H1 (cell line): Measurements from ENCODE around the gene PAX8. TPM values are rescaled to one million over a fixed set of nuclear protein-coding genes. Genes with fewer than 3 reads are reported as not detected.
"Not testable (repeated sequence)": the region's sequence is repeated elsewhere in the genome, so short reads cannot be mapped to it uniquely, and the experiment has no call there.

Experiments
- CTCF ChIA-PET: fragments of 300-600 bp; sonication (Branson Sonifier 250); formaldehyde crosslinking; loops from one replicate; lab custom pipeline; 2021; ENCODE audit not compliant: partially characterized antibody; lab: Charles Lee
- POLR2A ChIA-PET: fragments of 300-600 bp; sonication (Branson Sonifier 250); formaldehyde crosslinking; loops from one replicate; lab custom pipeline; 2021; ENCODE audit warnings: inconsistent platforms; ENCODE audit not compliant: partially characterized antibody; lab: Charles Lee
- DNase-seq, 2 experiments: peaks; one replicate each; pipeline versions ENCODE4 v3.0.0 to v3.0.0-alpha.2; 2010 to 2022; ENCODE audit warnings: low spot score in 2 of 2, low read depth in 1 of 2, mixed read lengths in 1 of 2
- FAIRE-seq: peaks from 2 replicates; lab custom pipeline; 2011; peaks lifted over from hg19 to GRCh38; lab: Jason Lieb, UNC
- H2AFZ ChIP-seq: 2 replicates; pipeline ENCODE4 v1.8.1; 2012; ENCODE audit warnings: low read length, inconsistent platforms
- H2AK5ac ChIP-seq: 2 replicates; pipeline ENCODE4 v1.6.1; 2013; ENCODE audit warnings: low read depth, low read length
- H2BK120ac ChIP-seq: replicated peaks from 2 replicates; pipeline ENCODE3; 2013; ENCODE audit warnings: low read depth, low read length, inconsistent platforms
- H2BK12ac ChIP-seq: 2 replicates; pipeline ENCODE4 v1.6.1; 2013; ENCODE audit warnings: low read depth, low read length
- H2BK15ac ChIP-seq: 2 replicates; pipeline ENCODE4 v1.6.1; 2013; ENCODE audit warnings: low read length
- H2BK20ac ChIP-seq: 2 replicates; pipeline ENCODE4 v1.6.1; 2013; ENCODE audit warnings: low read length
- H2BK5ac ChIP-seq: 2 replicates; pipeline ENCODE4 v1.6.1; 2013; ENCODE audit warnings: low read depth, low read length
- H3K14ac ChIP-seq: 2 replicates; pipeline ENCODE4 v1.6.1; 2013; ENCODE audit warnings: inconsistent platforms; ENCODE audit not compliant: insufficient read length
- H3K18ac ChIP-seq: 2 replicates; pipeline ENCODE4 v1.6.1; 2013; ENCODE audit warnings: low read length; ENCODE audit errors: extremely low read depth
- H3K23ac ChIP-seq: 2 replicates; pipeline ENCODE4 v1.6.1; 2013; ENCODE audit warnings: inconsistent platforms; ENCODE audit not compliant: insufficient read length
- H3K23me2 ChIP-seq: 2 replicates; pipeline ENCODE4 v1.6.1; 2013; ENCODE audit warnings: low read depth, low read length
- H3K27ac ChIP-seq: 2 replicates; pipeline ENCODE4 v1.6.1; 2011; ENCODE audit warnings: low read depth, low read length, inconsistent platforms
- H3K27me3 ChIP-seq, 4 experiments: replicated peaks in 1 of 4; 1 replicate in 1 of 4; 2 replicates in 3 of 4; pipeline versions ENCODE4 v1.6.1 to v1.8.1; 2011 to 2013; ENCODE audit warnings: low read length in 3 of 4, mild to moderate bottlenecking in 3 of 4, inconsistent platforms in 2 of 4, mixed read lengths in 2 of 4, moderate library complexity in 1 of 4; ENCODE audit not compliant: control insufficient read depth in 3 of 4, insufficient read depth in 3 of 4; ENCODE audit errors: extremely low read depth in 1 of 4
- H3K36me3 ChIP-seq, 4 experiments: 2 replicates each; pipeline versions ENCODE4 v1.6.1 to v1.8.1; 2011 to 2013; ENCODE audit warnings: mild to moderate bottlenecking in 4 of 4, low read length in 3 of 4, moderate library complexity in 2 of 4, control low read depth in 1 of 4, inconsistent platforms in 1 of 4; ENCODE audit not compliant: insufficient read depth in 4 of 4, control insufficient read depth in 2 of 4
- H3K4ac ChIP-seq: replicated peaks from 2 replicates; pipeline ENCODE3; 2013; ENCODE audit warnings: low read length, low read depth, mixed read lengths, inconsistent platforms; ENCODE audit not compliant: insufficient read length
- H3K4me1 ChIP-seq, 4 experiments: replicated peaks in 1 of 4; 1 replicate in 1 of 4; 2 replicates in 3 of 4; pipeline versions ENCODE4 v1.6.1 to v1.8.1; 2011 to 2013; ENCODE audit warnings: low read length in 3 of 4, inconsistent platforms in 2 of 4, mixed read lengths in 1 of 4; ENCODE audit not compliant: insufficient read depth in 4 of 4, control insufficient read depth in 3 of 4
- H3K4me2 ChIP-seq, 2 experiments: 2 replicates each; pipeline versions ENCODE4 v1.6.1 to v1.8.1; 2011 to 2013; ENCODE audit warnings: low read depth in 2 of 2, low read length in 2 of 2, control low read depth in 1 of 2, inconsistent platforms in 1 of 2, mild to moderate bottlenecking in 1 of 2; ENCODE audit not compliant: insufficient read depth in 1 of 2
- H3K4me3 ChIP-seq, 4 experiments: fragments of 200-600, 300-600 bp in 1 of 4; sonication (generic), shearing (Covaris generic), sonication (Bioruptor Twin) in 1 of 4; 2 replicates each; pipeline versions ENCODE4 v1.5.1 to v1.8.1; 2011 to 2016; ENCODE audit warnings: low read length in 4 of 4, low read depth in 3 of 4, control low read depth in 2 of 4, inconsistent platforms in 2 of 4, mild to moderate bottlenecking in 2 of 4, mixed read lengths in 1 of 4, moderate library complexity in 1 of 4; ENCODE audit not compliant: insufficient read depth in 2 of 4; ENCODE audit errors: extremely low read depth in 1 of 4
- H3K56ac ChIP-seq: replicated peaks from 2 replicates; pipeline ENCODE3; 2013; ENCODE audit warnings: low read depth, mild to moderate bottlenecking, mixed read lengths, low read length, inconsistent platforms; ENCODE audit not compliant: insufficient read length
- H3K79me1 ChIP-seq: 2 replicates; pipeline ENCODE4 v1.6.1; 2013; ENCODE audit warnings: low read depth, low read length, control low read depth
- H3K79me2 ChIP-seq, 2 experiments: 2 replicates each; pipeline versions ENCODE4 v1.6.1 to v1.8.1; 2012 to 2013; ENCODE audit warnings: low read length in 2 of 2, mild to moderate bottlenecking in 2 of 2, inconsistent platforms in 1 of 2; ENCODE audit not compliant: insufficient read depth in 2 of 2, control insufficient read depth in 1 of 2
- H3K9ac ChIP-seq, 4 experiments: replicated peaks in 1 of 4; 1 replicate in 1 of 4; 2 replicates in 3 of 4; pipeline versions ENCODE4 v1.6.1 to v1.8.1; 2011 to 2013; ENCODE audit warnings: low read depth in 3 of 4, low read length in 3 of 4, control low read depth in 2 of 4, mild to moderate bottlenecking in 2 of 4, moderate library complexity in 2 of 4, inconsistent platforms in 1 of 4; ENCODE audit errors: extremely low read depth in 1 of 4
- H3K9me3 ChIP-seq, 2 experiments: 2 replicates each; pipeline versions ENCODE4 v1.6.1 to v1.8.1; 2012 to 2013; ENCODE audit warnings: mild to moderate bottlenecking in 2 of 2, moderate library complexity in 2 of 2, control low read depth in 1 of 2, inconsistent platforms in 1 of 2, low read depth in 1 of 2, low read length in 1 of 2, mixed read lengths in 1 of 2; ENCODE audit not compliant: insufficient read depth in 2 of 2
- H4K20me1 ChIP-seq, 2 experiments: replicated peaks in 1 of 2; 2 replicates each; pipeline versions ENCODE3 to v1.8.1; 2011 to 2013; ENCODE audit warnings: inconsistent platforms in 2 of 2, low read length in 2 of 2, mild to moderate bottlenecking in 1 of 2; ENCODE audit not compliant: insufficient read depth in 2 of 2, control insufficient read depth in 1 of 2
- H4K5ac ChIP-seq: 2 replicates; pipeline ENCODE4 v1.6.1; 2013; ENCODE audit warnings: low read length, low read depth, mixed read lengths, inconsistent platforms; ENCODE audit not compliant: insufficient read length
- H4K8ac ChIP-seq: 2 replicates; pipeline ENCODE4 v1.8.0; 2013; ENCODE audit warnings: mild to moderate bottlenecking, moderate library complexity, low read length, inconsistent platforms; ENCODE audit not compliant: insufficient read depth; ENCODE audit errors: extremely low read depth
- H4K91ac ChIP-seq: replicated peaks from 2 replicates; pipeline ENCODE3; 2013; ENCODE audit warnings: low read length, mixed read lengths, inconsistent platforms; ENCODE audit not compliant: insufficient read length
- WGBS, 2 experiments: shearing (Covaris generic) in 1 of 2; methylation state at CpG; one replicate each; pipeline versions ENCODE4 v1.1.6 to v1.1.7; 2013 to 2015; ENCODE audit warnings: low lambda C conversion rate in 2 of 2, mixed read lengths in 2 of 2, inconsistent platforms in 1 of 2, low coverage in 1 of 2, missing lambda C conversion rate in 1 of 2; ENCODE audit not compliant: insufficient replicate concordance in 2 of 2, insufficient coverage in 1 of 2, insufficient read length in 1 of 2; ENCODE audit errors: extremely low coverage in 1 of 2, missing lambda C conversion rate in 1 of 2; 5-methylcytosine and 5-hydroxymethylcytosine counted together
- polyA plus RNA-seq, 7 experiments: library from polyadenylated mRNA; depleted of rRNA in 3 of 7; stranded (reverse) in 5 of 7; unstranded in 2 of 7; fragments of >200 nt in 5 of 7; fragments of 200-250 nt in 2 of 7; gene quantifications; 1 replicate in 5 of 7; 2 replicates in 1 of 7; 4 replicates in 1 of 7; pipeline versions ENCODE4 v1.2.1 to v1.2.3, GENCODE V29; 2011 to 2013; ENCODE audit warnings: missing spikeins in 2 of 7, mixed read lengths in 2 of 7
- total RNA-seq: library from RNA; stranded (reverse); fragmentation: NEBNext Ultra II Directional; extraction: Animal tissue kit (Norgen Biotek cat#: 25700); gene quantifications from 2 replicates; pipeline ENCODE4 v1.2.1, GENCODE V29; 2021

PAX8 gene
- total and polyA plus RNA-seq, 2 of the 8 experiments (the other 6 are each of a cell fraction or from before 2014, with no cell fraction given), result 0.02 TPM; not detected in 1

DNA sequence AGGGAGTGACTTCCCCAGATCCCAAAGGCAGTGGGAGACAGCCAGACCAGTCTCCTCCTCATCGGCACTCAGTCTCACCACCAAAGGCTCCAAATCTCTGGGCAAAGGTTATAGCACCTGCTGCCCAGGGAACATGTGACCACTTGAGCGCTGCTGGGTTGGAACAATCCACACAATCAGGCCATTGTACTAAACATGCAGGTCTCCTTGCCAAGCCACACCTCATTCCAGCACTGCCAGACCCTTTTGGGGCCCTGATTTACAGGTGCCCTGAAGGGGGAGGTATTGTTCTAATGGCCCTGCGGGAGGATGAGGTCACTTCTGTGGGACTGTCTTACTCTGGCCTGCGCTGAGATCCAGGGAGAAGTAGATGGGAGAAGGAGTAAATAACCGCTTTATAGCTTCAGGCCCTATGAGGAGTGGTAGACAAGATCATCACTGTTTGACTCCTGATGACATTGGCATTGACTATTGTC is 10.0 kb upstream of the PAX8 start:
- 84% methylated on average over 5 of the region's 5 CpGs; no CpG with 5 or more reads in 1 of the 2 experiments for WGBS, 2 experiments
- H3K14ac ChIP-seq, CTCF ChIA-PET, H3K4me2 ChIP-seq, H3K79me1 ChIP-seq, DNase-seq, POLR2A ChIA-PET, H2BK20ac ChIP-seq, H3K9ac ChIP-seq, H3K4ac ChIP-seq, H3K18ac ChIP-seq, H2BK15ac ChIP-seq, H3K4me3 ChIP-seq, H4K5ac ChIP-seq, H2AFZ ChIP-seq, H4K8ac ChIP-seq, H3K4me1 ChIP-seq, H3K56ac ChIP-seq, H3K23me2 ChIP-seq, H3K23ac ChIP-seq, H3K27ac ChIP-seq, FAIRE-seq, H3K79me2 ChIP-seq, H2BK5ac ChIP-seq, H3K36me3 ChIP-seq, H2AK5ac ChIP-seq, H3K9me3 ChIP-seq, H4K20me1 ChIP-seq, H2BK12ac ChIP-seq, H4K91ac ChIP-seq, H2BK120ac ChIP-seq: not testable (repeated sequence)
- peaks cover 8 to 38% (median 35%) of the 10 kb centered on the region in 4 experiments for H3K27me3 ChIP-seq

DNA sequence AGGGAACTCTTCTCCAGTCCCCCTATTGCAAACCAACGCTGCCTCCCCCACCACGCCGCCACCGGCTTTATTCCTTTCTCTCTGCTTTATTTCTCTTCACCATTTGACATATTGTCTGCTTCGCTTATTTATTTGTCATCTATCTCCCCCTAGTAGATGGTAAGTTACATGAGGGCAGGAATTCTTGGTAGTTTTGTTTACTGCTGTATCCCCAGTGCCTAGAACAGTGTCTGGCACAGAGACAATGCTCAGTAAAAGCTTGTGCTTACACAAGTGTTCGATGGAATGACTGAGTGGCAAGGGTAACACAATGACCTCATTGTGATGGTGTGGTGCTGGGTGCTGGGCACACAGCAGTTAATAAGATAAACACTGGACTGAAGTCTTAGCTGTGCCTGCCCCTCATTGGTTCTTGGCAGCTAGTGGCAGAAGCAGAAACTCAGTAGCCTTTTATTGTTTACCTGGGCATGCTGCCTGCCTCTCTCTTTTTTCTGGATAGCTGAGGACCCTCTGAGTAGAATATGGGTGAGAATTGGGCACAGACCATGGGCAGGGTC is 9.5 kb upstream of the PAX8 start:
- H3K9ac ChIP-seq, H3K23me2 ChIP-seq, H3K14ac ChIP-seq, H2AK5ac ChIP-seq, H4K8ac ChIP-seq, H3K9me3 ChIP-seq, H3K4me2 ChIP-seq, H3K4me1 ChIP-seq, H2BK12ac ChIP-seq, H3K56ac ChIP-seq, H4K5ac ChIP-seq, H3K27ac ChIP-seq, H2BK120ac ChIP-seq, H3K79me1 ChIP-seq, H3K4me3 ChIP-seq, H3K18ac ChIP-seq, H2BK15ac ChIP-seq, H3K79me2 ChIP-seq, H3K4ac ChIP-seq, H4K91ac ChIP-seq, H3K23ac ChIP-seq, DNase-seq, H4K20me1 ChIP-seq, H2AFZ ChIP-seq, FAIRE-seq, H2BK5ac ChIP-seq, H3K36me3 ChIP-seq, POLR2A ChIA-PET, H2BK20ac ChIP-seq: not testable (repeated sequence)
- peaks cover 8 to 36% (median 34%) of the 10 kb centered on the region in 4 experiments for H3K27me3 ChIP-seq
- CTCF ChIA-PET, result interaction anchor here (1.1 to 1.2 kb wide), 2 partner anchors 10 to 87 kb away, joined by 3 read pairs; no protein-coding TSS in a partner anchor
- 41% methylated on average over 5 of the region's 6 CpGs; no CpG with 5 or more reads in 1 of the 2 experiments for WGBS, 2 experiments
